ENCODE measurements around the gene KMT2B.
"Not testable (repeated sequence)": the region's sequence is repeated elsewhere in the genome, so short reads cannot be mapped to it uniquely, and the experiment has no call there.

KMT2B gene

DNA sequence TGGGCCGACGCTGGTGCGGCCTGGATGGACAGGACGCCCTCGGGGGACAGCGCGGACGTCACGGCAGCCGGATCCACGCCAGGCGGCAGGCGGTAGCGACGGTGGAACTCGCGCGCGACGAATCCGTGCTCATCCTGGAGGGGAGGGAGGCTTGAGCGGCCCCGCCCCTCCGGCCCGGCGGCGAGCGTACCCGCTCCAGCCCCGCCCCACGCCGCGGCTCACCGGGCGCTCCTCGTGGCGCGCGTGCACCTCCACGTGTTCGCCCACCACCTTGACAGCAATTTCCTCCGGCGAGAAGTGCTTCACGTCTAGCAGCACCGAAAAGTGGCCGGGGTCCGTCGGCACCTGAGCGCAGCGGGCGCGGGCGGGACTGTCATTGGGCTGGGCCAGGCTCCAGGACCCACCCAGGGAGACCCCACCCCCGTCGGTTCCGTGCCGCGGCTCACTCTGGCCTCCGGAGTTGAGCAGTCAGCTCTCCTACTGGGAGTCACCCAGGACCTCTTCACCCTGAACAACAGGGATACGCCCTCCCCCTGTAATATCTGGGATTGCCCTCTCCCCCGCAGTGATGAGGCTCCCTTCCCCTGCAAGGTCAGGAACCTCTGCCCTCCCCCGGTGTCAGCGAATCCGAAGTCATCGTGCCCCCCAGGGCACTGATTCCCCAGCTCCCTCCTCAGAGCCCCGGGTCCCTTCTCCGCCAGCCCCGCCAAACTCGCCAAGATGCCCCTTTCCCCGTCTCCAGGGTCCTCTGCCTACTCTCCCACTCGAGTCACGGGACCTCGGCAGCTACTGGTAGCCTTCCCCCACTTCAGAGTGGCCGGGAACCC is 38.0 kb downstream of the KMT2B start:
- peak in 1 of 2 donors; percentile 50 for DNase-seq (ENCODE audit: low read depth in 1 of 2, low spot score in 1 of 2)

- no peak for DNase-seq (ENCODE audit: low read depth in 1 of 2, low spot score in 1 of 2)
Measured at GRCh38 chr19:35756377-35757230, 38.8 kb downstream of the KMT2B start, which contains the start of gene HSPB6. TSS of gene HSPB6 (minus strand) at chr19:35757029. CDS start at chr19:35757008, 21 bp downstream.

DNA sequence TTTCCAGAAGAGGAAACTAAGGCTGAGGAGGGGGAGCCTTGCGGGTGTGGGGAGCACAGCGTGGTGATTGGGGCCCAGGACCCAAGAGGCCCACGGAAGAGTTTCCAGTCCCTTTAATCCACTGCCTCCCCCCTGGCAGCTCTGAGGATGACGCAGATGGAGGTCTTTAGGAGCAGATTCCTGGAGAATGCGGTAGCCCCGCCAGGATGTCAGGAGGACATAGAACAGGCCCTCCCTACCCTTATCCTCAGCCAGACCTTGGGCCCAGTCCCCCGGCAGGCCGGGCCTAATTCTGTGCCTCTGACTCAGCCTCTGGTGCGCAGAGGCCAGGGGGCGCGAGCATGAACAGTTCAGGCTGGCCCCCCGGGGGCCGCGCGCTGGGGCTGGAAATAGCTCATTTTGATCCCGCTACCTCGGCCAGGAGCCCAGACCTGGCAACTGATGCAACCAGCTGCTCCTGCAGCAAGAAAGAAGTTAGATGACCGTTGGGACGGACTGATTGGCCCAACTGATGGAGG is 39.5 kb downstream of the KMT2B start:
- DNase-seq (ENCODE audit: low read depth in 1 of 2, low spot score in 1 of 2): no peak

DNA sequence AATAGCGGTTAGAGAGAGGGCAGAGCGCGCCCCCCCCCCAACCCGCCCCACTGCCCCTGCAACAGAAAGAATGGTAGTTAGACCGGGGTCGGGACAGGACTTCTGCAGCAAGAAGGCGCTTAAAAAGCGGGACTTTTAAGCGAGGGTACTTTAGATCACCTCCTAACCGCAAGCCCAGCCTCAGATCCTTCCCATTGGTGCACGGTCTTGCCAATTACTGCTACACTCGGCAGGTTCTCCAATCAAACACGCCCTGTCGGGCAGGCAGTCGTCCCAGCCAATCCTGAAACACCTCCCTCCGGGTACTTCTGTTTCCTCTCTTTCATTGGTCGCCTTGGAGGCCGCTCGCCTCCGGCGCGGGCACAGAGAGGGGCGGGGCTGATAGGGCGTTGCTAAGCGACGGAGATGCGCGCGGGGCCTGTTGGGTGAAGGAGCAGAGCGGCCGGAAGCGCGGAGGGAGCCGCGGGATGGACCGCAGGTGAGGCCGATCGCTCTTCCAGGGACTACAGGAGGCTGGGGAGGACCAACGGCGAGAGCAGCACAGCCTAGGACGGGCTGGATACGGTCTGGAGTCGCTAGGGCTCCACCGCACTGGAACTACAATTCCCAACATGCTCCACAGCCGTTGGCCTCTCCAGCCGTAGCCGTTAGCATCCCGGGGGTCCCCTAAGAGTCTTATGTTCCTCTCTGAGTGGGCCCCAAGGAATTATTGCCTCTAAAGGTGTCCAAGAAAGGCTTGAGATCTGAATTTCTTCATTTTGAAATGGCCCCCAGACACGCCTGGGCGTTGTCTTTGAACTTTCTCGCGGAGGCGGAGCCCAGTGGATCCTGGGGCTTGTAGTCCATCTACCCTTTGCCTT is 40.2 kb downstream of the KMT2B start, which contains the start of gene PROSER3:
TSS of gene PROSER3 (plus strand) at position 428 of the 860 bp plus-strand sequence. CDS start at position 468, 40 bp downstream.
- DNase-seq (ENCODE audit: low read depth in 1 of 2, low spot score in 1 of 2): peak; percentile 95 to 97

DNA sequence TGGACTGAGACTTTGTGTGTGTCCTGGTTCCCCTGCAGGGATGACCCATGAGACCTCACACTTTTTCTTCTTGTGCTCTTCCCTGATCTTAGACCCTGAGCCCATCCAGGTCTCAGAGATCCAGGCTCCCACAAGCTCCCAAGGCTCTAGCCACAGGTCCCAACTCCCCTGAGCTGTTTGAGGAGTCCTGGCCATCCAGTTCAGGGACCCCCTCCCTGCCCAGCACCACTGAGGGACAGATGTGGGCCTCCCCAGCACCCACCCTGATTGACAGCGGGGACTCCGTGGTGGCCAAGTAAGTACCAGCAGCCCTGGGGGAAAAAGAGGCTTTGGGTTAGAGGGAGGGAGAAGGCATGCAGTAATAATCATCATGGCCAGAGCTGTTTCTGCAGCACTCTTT is 41.9 kb downstream of the KMT2B start:
- DNase-seq (ENCODE audit: low read depth in 1 of 2, low spot score in 1 of 2): no peak

- DNase-seq (ENCODE audit: low read depth in 1 of 2, low spot score in 1 of 2): no peak
Measured at GRCh38 chr19:35760711-35761349, 43.0 kb downstream of the KMT2B start.

- DNase-seq (ENCODE audit: low read depth in 1 of 2, low spot score in 1 of 2): no peak
Measured at GRCh38 chr19:35764432-35765315, 46.9 kb downstream of the KMT2B start.

- DNase-seq (ENCODE audit: low read depth in 1 of 2, low spot score in 1 of 2): no peak
Measured at GRCh38 chr19:35766571-35767104, 48.8 kb downstream of the KMT2B start.

DNA sequence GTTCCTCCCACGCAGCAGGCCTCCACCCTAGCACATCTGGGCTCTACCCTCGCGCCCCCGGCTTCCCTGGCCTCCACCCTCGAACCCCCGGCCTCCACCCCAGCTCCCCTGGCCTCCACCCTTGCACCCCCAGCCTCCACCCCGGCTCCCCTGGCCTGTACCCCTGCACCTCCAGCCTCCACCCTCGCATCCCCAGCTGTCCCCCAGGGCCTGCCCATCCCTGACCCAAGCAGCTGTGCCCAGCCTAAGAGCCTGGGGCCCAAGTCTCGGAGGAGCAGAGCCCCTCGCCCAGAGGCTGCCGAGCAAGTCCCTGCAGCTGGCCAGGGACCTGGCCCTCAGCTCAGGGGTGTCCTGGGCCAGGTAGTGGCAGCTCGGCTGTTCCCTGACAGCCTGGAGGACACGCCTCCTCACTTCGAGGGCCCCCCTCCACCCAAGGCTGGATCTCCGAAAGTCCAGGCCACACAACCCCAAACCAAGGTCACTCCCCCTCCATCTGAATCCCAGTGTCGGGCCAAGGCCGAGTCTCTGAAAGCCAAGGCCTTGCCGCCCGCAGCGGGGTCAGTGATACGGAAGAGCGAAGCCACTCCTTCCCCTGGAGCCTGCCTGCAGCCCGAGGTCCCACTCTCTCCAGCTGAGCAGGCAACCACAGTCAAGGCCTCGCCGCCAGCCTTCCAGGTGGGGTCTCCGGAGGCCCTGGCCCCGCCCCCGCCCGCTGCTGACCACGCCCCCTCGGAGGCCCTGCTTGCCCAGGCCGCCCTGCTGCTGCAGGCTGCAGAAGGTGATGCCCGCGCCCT is 49.7 kb downstream of the KMT2B start:
- no peak for DNase-seq (ENCODE audit: low read depth in 1 of 2, low spot score in 1 of 2)

GRCh38 chr19:35768082-35768421 is 50.2 kb downstream of the KMT2B start:
- no peak for DNase-seq (ENCODE audit: low read depth in 1 of 2, low spot score in 1 of 2)

DNA sequence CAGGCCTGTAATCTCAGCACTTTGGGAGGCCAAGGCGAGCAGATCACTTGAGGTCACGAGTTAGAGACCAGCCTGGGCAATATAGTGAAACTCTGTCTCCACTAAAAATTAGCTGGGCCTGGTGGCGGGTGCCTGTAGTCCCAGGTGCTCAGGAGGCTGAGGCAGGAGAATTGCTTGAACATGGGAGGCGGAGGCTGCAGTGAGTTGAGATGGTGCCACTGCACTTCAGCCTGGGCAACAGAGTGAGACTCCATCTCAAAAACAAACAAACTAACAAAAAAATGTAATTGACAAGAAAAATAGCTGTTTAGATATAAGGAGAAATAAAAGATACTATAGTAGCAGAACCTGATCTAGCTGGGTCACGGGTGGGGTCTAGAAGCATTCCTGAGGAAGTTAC is 54.6 kb downstream of the KMT2B start:
- not testable (repeated sequence) for DNase-seq (ENCODE audit: low read depth in 1 of 2, low spot score in 1 of 2)

- no peak for DNase-seq (ENCODE audit: low read depth in 1 of 2, low spot score in 1 of 2)
Measured at GRCh38 chr19:35773020-35773806, 55.4 kb downstream of the KMT2B start.

DNA sequence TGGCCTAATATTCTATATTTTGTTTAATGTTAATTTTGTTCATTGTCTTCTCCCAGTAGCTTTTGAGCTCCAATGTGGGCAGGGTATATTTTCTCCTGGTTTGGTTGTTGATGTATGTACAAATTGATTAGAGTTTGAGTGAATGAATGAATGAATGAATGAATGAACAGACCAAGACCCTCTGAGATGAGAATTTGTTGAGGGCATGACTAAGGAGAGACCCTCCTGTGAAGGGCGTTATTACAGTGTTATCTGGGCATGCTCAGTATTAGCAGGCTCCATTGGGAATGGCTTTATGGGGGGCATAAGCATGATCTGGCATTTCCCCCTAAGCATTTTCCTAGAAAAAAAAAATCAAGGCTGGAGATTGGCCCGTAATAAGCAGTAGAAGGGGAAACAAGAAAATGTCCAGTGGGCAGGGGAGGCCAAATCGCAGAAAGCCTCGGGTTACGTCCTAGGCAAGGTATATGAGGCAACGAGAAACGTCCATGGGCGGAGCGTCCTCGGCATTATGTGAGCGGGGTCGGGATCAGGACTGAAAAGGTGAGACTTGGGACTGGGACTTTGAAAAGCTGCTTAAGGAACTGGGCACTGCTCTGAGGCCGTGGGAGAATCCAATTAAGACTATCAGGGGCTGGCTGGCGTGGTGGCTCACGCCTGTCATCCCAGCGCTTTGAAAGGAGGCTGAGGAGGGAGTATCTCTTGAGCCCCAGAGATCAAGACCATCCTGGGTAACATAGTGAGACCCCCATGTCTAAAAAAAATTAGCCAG is 56.7 kb downstream of the KMT2B start:
- no peak for DNase-seq (ENCODE audit: low read depth in 1 of 2, low spot score in 1 of 2)

- DNase-seq (ENCODE audit: low read depth in 1 of 2, low spot score in 1 of 2): no peak
Measured at GRCh38 chr19:35775046-35775297, 57.2 kb downstream of the KMT2B start.

DNA sequence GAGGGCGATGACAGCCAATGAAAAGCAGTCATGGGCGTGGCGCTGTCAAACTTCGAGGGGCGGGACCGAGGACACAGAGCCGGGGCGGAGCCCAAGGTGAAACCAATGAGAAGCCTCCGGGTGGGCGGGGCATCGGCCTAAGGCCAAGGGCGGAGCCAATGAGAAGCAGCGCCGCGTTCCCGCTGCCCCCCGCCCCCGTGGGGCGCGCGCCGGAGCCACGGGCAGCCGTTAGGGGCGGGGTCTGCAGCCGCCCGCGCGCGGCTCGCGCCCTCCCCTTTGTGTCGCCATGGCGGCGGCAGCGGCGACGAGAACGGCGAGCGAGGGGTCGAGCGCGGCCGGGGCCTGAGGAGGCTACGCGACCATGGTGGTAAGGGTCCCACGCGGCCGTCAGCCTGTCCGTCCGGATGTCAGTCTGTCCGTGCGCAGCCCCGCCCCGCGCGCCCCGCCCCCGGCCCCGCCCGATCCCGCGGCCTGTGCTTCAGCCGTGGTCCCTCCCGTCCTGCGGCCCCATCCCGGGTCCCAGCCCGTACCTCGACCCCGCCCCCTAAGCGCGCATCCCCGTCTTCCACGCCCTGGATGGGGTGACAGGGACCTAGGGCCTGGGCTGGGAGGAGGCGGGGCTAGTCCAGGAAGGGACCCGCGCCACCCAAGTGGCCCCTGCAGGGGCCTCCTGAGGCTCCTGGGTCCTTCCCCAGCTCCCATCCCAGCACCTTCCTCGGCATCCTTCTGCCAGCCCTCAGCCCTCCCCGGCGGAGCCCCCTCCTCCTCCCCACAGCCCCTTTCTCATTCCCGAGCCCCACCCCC is 57.7 kb downstream of the KMT2B start, which contains the start of gene ARHGAP33:
TSS of gene ARHGAP33 (plus strand) at position 267 of the 804 bp plus-strand sequence. CDS start at position 362, 95 bp downstream.
- DNase-seq (ENCODE audit: low read depth in 1 of 2, low spot score in 1 of 2): peak; percentile 95 to 96

Measured in activated T-helper 1 cell treated with anti-CD3 and anti-CD28 coated beads, Interleukin-2, amount 50 U/mL, for 16 hours (primary cell).